ENCODE measurements around the gene HOXB7. TPM values are rescaled to one million over a fixed set of nuclear protein-coding genes. Genes with fewer than 3 reads are reported as not detected.

HOXB7 gene
- total RNA-seq, 1 experiment from 2014 or later, result 18.8 TPM

DNA sequence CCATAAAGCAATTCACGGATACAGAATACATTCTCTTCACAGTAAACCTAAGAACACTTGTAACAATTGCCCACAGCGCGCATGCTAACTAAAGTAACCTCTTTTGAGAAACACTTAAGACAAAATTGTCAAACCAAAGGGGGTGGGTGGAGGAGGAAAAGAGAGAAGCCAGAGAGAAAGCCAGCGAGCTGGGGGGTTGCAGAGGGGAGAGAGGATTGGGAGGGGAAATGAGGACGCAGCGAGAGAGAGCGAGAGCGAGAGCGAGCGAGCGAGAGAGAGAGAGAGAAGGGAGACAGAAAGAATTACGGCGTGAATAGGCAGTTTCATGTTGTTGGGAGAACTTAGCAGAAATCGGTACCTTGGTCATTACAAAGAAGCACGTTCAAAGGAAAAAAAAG lies 1.6 kb upstream of the HOXB7 start:
- H3K27me3 ChIP-seq, result peaks cover 8% of the 10 kb centered on the region; the same call in 1 of the 2 replicates
- no peaks in the 10 kb centered on the region; the same call in 1 of the 2 replicates for H3K4me1 ChIP-seq
- no peaks in the 10 kb centered on the region for H3K36me3 ChIP-seq
- H3K27ac ChIP-seq, result no peak overlapping the region
- no peaks in the 10 kb centered on the region for H3K9me3 ChIP-seq (replicated peaks)
- H3K4me3 ChIP-seq, result peak overlapping the region; percentile 84
- peak in 1 of 2 experiments; percentile 50 for DNase-seq

DNA sequence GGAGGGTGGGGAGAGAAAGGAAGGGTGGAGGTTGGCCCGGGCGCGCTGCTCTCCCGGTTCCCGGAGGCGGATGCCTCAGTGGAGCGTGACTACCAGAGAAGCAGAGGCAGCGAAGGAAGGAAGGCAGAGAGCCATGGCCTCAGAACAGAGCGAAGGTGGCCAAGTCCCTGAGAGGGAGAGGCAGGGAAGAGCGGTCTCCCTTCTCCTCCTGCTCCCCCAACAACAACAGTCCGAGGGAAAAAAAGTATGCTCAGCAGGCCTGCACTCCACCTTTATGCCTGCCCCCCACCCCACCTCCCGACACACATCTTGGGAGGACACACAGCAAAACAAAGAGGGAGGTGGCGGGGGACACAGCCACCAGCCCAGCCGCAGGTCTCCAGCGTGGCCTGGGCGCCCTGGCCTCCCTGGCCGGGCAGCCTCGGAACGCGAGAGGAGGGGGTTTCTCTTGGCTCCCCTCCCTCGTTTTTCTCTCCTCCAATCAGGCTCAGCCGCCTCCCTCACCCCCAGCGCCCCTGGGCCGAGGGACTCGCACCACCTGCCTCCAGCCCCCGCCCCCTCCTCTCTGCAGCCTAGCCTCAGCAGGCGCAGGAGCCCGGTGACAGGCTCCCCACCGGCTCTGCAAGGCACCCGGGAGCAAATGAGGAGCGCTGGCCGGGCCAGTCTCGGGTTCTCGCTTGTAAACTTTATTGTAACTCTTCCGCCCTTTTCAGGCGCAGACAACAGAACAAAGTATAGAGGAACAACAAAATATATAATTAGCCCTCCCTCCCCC lies 1.1 kb upstream of the HOXB7 start:
- peaks cover 8% of the 10 kb centered on the region; the same call in 1 of the 2 replicates for H3K27me3 ChIP-seq
- H3K4me1 ChIP-seq, result no peaks in the 10 kb centered on the region; the same call in 1 of the 2 replicates
- peak overlapping the region; percentile 84 for H3K4me3 ChIP-seq
- DNase-seq, result peak; percentile 70 to 73
- no peaks in the 10 kb centered on the region for H3K36me3 ChIP-seq
- no peak overlapping the region for H3K27ac ChIP-seq
- H3K9me3 ChIP-seq (replicated peaks), result no peaks in the 10 kb centered on the region

DNA sequence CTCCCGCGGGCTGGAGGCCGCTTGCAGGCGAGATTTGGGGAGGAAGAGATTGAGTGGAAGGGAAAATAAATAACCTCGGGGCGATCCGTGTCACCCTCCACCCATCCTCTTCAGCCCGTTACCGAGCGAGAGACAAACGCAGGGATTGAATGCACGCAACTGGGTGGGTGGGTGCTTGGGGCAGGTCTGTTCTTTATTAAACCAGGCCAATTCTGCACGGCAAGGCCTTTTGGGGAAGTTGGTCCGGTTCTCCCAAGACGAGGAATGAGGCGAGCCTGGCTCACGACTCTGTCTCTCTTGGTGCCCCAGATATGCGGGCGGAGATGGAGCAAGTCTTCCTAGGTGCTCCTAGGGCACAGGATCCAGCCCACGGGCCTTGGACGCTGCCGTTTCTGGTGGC lies 396 bp upstream of the HOXB7 start:
- no peaks in the 10 kb centered on the region for H3K36me3 ChIP-seq
- peak; percentile 28 to 59 for DNase-seq
- peak overlapping the region; percentile 74 for H3K27ac ChIP-seq
- H3K27me3 ChIP-seq, result peaks cover 7% of the 10 kb centered on the region; the same call in 1 of the 2 replicates
- H3K4me3 ChIP-seq, result peak overlapping the region; percentile 84
- H3K9me3 ChIP-seq (replicated peaks), result no peaks in the 10 kb centered on the region
- no peaks in the 10 kb centered on the region; the same call in 1 of the 2 replicates for H3K4me1 ChIP-seq

DNA sequence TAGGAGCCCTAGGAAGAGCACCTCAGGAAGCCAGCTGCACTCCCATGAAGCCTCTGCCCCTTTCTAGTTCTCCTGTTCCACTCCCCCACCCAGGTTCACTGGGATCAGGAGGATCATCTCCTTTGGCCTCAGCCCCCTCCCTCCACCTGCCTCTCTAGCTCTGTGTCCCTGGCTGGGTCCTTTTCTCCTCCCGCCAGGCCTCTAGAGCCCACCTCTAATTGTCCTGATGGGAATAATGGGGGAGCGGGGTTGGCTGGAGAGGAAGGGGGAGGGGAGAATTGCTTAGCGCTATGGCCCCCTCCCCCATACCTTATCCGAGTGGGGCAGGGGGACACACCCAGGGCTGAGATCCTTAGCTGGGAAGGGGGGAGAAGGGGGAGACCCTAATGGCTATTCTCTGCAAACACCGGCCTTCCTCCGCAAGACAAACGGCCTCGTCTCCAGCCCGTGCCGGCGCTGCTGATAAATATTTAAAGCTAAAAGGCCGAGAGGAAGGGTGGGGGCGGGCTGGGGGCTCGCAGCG lies 997 bp downstream of the HOXB7 start:
- Histone ChIP-seq H3K27ac (peak overlapping the region; percentile 74), H3K4me1 (no peaks in the 10 kb centered on the region; the same call in 1 of the 2 replicates), H3K4me3 (peak overlapping the region; percentile 84), H3K9me3 (replicated peaks) (no peaks in the 10 kb centered on the region), H3K36me3 (no peaks in the 10 kb centered on the region), H3K27me3 (no peaks in the 10 kb centered on the region)
- peak in 1 of 2 experiments; percentile 37 for DNase-seq

DNA sequence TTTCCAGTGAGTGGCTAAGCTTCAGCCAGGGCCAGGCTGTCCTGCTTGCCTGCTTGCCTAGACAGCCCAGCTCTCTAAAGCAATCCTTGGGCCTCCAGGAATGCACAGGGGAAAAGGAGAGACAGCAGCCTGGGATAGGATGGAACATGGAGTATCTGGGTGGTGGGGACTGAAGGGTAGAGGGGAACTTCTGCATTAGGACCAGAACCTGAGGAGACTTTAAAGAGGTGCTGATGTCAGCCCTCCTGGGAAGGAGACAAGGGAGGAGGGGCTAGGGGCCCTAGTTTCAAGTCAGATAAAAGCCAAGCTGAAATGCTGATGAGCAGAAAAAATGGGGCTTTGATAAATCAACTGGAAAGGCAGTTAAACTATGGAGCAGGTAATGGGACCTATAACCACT lies 1.8 kb downstream of the HOXB7 start:
- no peak overlapping the region for H3K4me3 ChIP-seq
- no peaks in the 10 kb centered on the region for H3K36me3 ChIP-seq
- H3K4me1 ChIP-seq, result no peaks in the 10 kb centered on the region; the same call in 1 of the 2 replicates
- no peaks in the 10 kb centered on the region for H3K9me3 ChIP-seq (replicated peaks)
- no peak for DNase-seq
- no peak overlapping the region for H3K27ac ChIP-seq
- no peaks in the 10 kb centered on the region for H3K27me3 ChIP-seq

DNA sequence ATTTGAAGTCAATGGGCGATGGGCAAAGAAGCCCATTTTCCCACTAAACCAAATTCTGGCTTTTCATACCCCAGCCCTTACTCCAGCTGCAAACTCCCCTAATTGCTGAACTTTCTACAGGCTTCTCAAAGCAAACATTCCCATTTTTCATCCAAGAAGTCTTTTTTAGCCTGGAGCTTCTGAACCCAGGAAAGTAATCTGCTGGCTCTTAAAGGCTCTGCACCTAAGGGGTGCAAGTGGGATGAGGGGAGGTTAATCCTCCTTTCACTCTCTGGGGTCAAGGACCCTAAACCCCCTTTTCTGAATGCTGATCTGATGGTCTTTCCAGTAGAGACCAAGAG lies 2.4 kb downstream of the HOXB7 start:
- Histone ChIP-seq H3K36me3 (no peaks in the 10 kb centered on the region), H3K27me3 (no peaks in the 10 kb centered on the region), H3K4me1 (no peaks in the 10 kb centered on the region; the same call in 1 of the 2 replicates), H3K27ac (no peak overlapping the region), H3K4me3 (no peak overlapping the region), H3K9me3 (replicated peaks) (no peaks in the 10 kb centered on the region)
- DNase-seq, result no peak

DNA sequence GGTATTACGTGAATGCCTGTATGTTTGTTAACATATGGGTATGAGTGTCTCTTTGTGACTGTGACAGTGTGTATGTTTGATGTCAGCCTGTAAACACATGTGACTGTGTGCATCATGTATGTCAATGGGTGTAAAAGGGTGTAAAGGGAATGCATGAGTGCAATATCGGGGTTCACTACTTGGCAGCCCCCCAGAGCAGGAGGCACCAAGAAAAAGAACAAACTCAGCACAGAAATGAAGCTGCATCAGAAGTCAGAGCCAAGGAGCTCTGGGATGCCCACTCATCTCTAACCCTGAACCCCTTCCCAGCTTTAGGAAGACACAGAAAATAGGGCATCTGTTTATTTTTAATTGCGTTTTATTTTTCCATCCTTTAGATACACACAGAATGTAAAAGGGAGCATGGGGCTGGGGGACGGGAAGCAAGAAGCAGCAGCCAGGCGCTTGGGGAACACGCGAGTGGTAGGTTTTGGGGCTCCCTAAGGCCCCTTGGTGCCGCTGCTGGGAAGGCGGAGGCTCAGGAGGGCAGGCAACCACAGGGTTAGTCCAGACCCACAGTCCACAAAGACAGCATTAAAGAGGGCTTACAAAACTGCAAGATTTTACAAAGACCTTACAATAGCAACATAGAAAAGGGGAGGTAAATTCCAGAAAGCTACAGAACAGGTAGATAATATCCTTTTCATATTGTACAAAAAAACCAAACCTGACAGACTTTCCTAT lies 3.8 kb downstream of the HOXB7 start:
- DNase-seq, result no peak
- Histone ChIP-seq H3K4me3 (no peak overlapping the region), H3K4me1 (no peaks in the 10 kb centered on the region; the same call in 1 of the 2 replicates), H3K27ac (no peak overlapping the region), H3K36me3 (no peaks in the 10 kb centered on the region), H3K9me3 (replicated peaks) (no peaks in the 10 kb centered on the region), H3K27me3 (no peaks in the 10 kb centered on the region)

DNA sequence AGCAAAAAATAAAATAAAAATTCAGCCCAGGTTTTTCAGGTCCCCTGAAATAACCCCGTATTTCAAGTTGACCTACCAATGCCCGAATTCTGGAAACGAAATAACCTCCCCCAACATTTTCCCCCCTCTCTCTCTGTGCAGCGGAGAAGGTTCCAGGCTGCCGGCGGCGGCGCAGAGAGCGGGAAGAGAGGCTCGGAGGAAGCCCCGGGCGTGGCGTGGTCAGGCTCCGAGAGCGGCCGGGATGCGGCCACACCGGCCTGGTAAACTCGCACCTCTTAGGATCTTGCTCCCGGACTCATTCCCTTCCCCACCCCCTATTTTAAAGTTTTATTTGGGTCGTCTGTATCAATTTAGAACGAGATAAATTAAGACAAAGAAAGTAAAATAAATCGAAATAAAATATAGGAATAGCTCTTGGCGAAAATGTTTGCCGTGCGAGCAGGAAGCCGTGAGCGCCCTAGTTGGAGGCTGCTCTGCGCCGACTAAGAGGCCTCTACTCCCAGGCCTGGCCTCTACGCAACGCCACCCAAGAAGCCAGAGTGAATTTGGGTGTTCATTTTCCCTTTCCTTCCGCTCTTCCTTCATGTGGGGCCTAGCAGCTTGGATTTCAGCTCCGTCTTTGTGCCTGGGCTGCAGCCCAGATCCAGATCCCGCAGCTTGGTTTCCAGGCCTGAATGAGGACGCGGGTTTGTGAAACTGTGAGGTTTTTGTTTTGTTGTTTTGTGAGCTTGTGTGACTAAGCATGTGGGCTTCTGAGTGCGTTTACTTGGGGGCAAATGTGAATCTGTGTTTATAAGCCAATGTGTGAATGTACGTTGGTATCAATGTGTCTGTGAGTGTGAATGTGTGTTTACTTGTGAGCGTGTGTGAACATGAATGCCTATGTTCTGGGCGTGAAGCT lies 4.6 kb downstream of the HOXB7 start:
- Histone ChIP-seq H3K4me3 (no peak overlapping the region), H3K9me3 (replicated peaks) (no peaks in the 10 kb centered on the region), H3K36me3 (no peaks in the 10 kb centered on the region), H3K27ac (no peak overlapping the region), H3K4me1 (no peaks in the 10 kb centered on the region; the same call in 1 of the 2 replicates), H3K27me3 (no peaks in the 10 kb centered on the region)
- no peak for DNase-seq

DNA sequence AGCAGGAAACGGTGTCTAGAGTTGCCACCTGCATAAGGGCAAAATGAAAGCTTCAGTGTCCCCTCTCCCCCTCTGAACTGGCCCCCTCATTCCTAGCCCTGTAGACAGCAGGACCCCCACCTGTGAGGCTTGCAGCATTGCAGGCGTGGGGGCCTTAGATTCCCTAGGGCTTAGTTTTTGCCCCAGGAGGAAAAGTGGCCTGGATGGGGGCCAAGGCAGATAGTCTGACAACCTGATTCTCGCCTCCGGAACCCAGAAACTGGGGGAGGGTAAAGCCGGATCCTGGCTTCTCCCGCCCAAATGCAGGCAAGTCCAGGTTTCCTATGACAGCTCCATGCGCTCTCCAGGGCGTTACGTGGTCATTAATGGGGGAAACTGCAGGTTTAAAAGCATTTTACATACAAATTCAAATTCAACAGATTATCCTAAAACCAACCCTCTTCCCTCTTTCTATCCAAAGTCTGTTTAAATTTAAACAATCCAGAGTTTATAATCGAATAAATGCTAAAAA lies 5.4 kb downstream of the HOXB7 start:
- H3K27ac ChIP-seq, result peak overlapping the region; percentile 48
- DNase-seq, result peak in 1 of 2 experiments; percentile 30
- no peaks in the 10 kb centered on the region for H3K9me3 ChIP-seq (replicated peaks)
- peak overlapping the region; percentile 62 for H3K4me3 ChIP-seq
- no peaks in the 10 kb centered on the region for H3K27me3 ChIP-seq
- H3K36me3 ChIP-seq, result no peaks in the 10 kb centered on the region
- H3K4me1 ChIP-seq, result no peaks in the 10 kb centered on the region; the same call in 1 of the 2 replicates

DNA sequence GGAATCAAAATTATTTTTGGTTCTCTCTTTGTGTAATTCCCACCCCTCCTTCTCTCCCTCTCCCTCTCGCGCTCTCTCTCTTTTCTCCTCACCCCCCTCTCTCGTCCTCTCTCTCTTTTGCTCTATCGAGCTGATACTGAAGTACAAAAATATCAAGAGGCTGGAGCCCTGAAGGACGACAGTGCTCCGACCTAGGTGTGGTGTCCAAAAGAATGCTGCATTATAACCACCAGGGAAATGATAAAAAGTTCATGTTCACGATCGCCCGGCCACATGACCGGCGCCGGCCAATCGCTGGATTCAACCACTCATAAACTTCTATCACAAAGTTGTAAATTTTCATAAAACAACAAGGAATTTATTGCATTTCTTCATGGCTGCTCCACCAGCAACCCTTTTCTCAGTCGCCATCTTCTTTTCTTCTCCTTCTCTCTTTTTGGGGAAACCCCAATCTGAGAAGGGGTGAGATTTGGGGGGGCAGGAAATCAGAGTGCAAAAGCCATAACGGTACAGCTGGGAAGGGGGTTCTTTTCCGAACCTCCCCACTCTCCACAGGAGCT lies 6.0 kb downstream of the HOXB7 start, which contains the start of gene HOXB6:
Gene HOXB6 (minus strand): TSS at position 217 of the 560 bp plus-strand sequence. CDS start 6,836 bp downstream, outside the sequence.
- Histone ChIP-seq H3K9me3 (replicated peaks) (no peaks in the 10 kb centered on the region), H3K4me1 (no peaks in the 10 kb centered on the region; the same call in 1 of the 2 replicates), H3K4me3 (peak within 1 kb of the TSS; percentile 62), H3K36me3 (no peaks in the 10 kb centered on the region), H3K27me3 (no peaks in the 10 kb centered on the region), H3K27ac (peak within 1 kb of the TSS; percentile 48)
- peak in 1 of 2 experiments; percentile 41 for DNase-seq

DNA sequence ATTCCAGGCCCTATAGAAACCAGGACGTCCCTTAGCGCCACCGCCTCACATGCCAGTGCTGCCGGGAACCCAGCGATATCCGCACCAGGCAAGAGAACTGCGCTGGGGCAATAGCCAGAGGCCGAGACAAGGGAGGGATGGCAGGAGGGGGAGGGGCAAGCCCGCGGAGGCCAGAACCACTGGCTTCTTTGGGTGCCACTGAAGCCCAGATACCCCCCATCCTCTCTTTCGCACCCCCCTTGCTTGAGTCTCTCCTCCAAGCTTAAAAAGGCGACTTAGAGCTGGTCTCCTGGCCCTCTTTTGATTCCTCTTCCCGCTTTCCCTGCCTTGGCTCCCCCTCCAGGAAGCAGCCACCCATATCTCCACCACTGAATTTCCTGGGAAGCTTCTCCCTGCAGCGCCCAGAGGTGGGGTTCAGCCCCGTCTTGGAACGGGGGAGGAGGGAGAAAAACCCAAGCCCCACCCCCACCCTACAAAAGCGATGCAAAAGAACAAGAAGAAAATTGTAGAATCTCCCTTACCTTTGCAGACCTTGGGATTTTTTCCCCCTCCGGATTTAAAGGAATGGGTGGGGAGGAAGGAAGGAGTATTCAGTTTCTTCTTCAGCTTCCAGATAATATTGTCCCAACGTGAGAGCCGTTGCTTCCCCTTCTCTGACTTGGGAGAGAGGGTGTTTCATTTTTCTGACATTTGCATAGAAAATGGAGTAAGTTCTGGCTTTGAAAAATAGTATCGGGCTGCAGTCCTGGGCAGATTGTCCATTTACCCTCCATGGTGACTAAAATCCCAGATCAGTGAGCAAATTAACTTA lies 6.7 kb downstream of the HOXB7 start:
- H3K27me3 ChIP-seq, result no peaks in the 10 kb centered on the region; the same call in 1 of the 2 replicates
- H3K4me3 ChIP-seq, result peak overlapping the region; percentile 62
- H3K9me3 ChIP-seq (replicated peaks), result no peaks in the 10 kb centered on the region
- peak; percentile 73 to 78 for DNase-seq
- peak overlapping the region; percentile 48 for H3K27ac ChIP-seq
- no peaks in the 10 kb centered on the region for H3K36me3 ChIP-seq
- H3K4me1 ChIP-seq, result no peaks in the 10 kb centered on the region

DNA sequence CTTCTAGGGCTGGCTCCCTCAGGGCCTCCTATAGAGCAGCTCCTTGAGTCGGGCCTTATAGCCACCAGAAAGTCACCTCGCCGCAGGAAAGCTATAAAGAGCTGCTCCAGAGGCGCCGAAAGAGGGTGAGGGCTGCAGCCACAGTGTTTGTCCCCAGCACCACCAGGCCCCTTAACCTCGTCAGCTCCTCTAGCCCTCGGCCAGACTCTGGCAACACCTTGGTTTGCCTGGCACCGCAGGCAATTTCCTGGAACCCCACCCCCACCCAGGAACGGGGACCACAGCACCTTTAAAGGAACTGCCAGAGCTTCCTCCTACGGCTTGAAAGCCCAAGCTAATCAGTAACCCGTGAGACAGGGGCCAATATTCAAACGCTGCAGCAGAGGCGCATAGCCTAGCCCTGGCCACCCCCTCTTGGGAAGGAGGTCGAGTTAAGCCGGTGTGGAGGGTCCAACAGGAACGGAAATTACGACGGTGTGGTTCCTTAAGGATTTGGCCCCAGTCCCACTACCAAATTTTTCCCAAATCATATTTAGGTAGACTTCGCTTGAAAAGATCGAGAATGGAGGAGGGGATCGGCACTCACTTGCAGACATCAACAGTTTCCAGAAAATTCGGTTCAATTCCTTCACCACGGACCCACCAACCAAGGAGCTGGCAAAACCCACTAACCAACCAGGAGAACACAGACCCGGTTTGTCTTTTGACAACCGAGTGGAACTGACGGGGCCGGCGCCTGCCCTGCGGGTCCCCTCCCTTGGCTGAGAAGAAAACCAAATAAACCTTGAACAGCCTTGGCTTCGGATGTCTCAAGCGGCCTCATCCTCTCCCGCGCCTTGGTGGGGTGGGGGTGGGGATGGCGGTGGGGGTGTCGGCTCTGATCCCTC lies 9.0 kb downstream of the HOXB7 start:
- no peak for DNase-seq
- H3K36me3 ChIP-seq, result no peaks in the 10 kb centered on the region
- no peak overlapping the region for H3K4me3 ChIP-seq
- no peaks in the 10 kb centered on the region for H3K4me1 ChIP-seq
- H3K27me3 ChIP-seq, result no peaks in the 10 kb centered on the region; the same call in 1 of the 2 replicates
- no peaks in the 10 kb centered on the region for H3K9me3 ChIP-seq (replicated peaks)
- H3K27ac ChIP-seq, result no peak overlapping the region

All from SJCRH30 (cell line).